Activated naive CD8-positive, alpha-beta T cell treated with anti-CD3 and anti-CD28 coated beads for 36 hours (primary cell): ENCODE data around the gene UNK. TPM values are rescaled to one million over a fixed set of nuclear protein-coding genes. Genes with fewer than 3 reads are reported as not detected.
"Not testable (repeated sequence)": the region's sequence is repeated elsewhere in the genome, so short reads cannot be mapped to it uniquely, and the experiment has no call there.

ENCODE experiments used
- DNase-seq: peaks from one replicate; pipeline ENCODE4 v3.0.0; 2021
- H3K27ac Mint-ChIP-seq: one replicate; pipeline ENCODE4 v1.8.0; 2022; ENCODE audit warnings: mild to moderate bottlenecking, moderate library complexity, mixed read lengths
- H3K27me3 Mint-ChIP-seq: one replicate; pipeline ENCODE4 v1.8.0; 2022; ENCODE audit warnings: mild to moderate bottlenecking, mixed read lengths
- H3K36me3 Mint-ChIP-seq: one replicate; pipeline ENCODE4 v1.8.0; 2021; ENCODE audit warnings: mild to moderate bottlenecking, mixed read lengths
- H3K4me1 Mint-ChIP-seq: one replicate; pipeline ENCODE4 v1.8.0; 2021; ENCODE audit warnings: mixed read lengths
- H3K4me3 Mint-ChIP-seq: one replicate; pipeline ENCODE4 v1.8.0; 2022; ENCODE audit warnings: mild to moderate bottlenecking, moderate library complexity, mixed read lengths
- H3K9me3 Mint-ChIP-seq: one replicate; pipeline ENCODE4 v1.8.0; 2022; ENCODE audit warnings: mixed read lengths
- total RNA-seq, 2 experiments: library from RNA; stranded (reverse); gene quantifications; one replicate each; pipeline ENCODE4 v1.2.3, GENCODE V29; 2021

UNK gene
- total RNA-seq, 2 experiments from 2014 or later, result 26.9 to 27.4 TPM

GRCh38 chr17:75847614-75848522, 63.3 kb downstream of the UNK start:
- Mint-ChIP-seq H3K4me1 (peaks cover 14% of the 10 kb centered on the region), H3K4me3 (no peak overlapping the region), H3K36me3 (peaks cover 9% of the 10 kb centered on the region), H3K27me3 (no peaks in the 10 kb centered on the region), H3K27ac (peak overlapping the region; percentile 52), H3K9me3 (no peaks in the 10 kb centered on the region)
- DNase-seq, result no peak

- peak overlapping the region; percentile 52 for H3K27ac Mint-ChIP-seq
- no peaks in the 10 kb centered on the region for H3K27me3 Mint-ChIP-seq
- H3K4me3 Mint-ChIP-seq, result no peak overlapping the region
- H3K9me3 Mint-ChIP-seq, result no peaks in the 10 kb centered on the region
- H3K36me3 Mint-ChIP-seq, result peaks cover 6% of the 10 kb centered on the region
- H3K4me1 Mint-ChIP-seq, result peaks cover 14% of the 10 kb centered on the region
- peak; percentile 74 for DNase-seq
Measured at GRCh38 chr17:75848523-75849278, 64.1 kb downstream of the UNK start.

- peaks cover 16% of the 10 kb centered on the region for H3K4me1 Mint-ChIP-seq
- H3K27ac Mint-ChIP-seq, result no peak overlapping the region
- no peak overlapping the region for H3K4me3 Mint-ChIP-seq
- no peak for DNase-seq
- no peaks in the 10 kb centered on the region for H3K9me3 Mint-ChIP-seq
- H3K27me3 Mint-ChIP-seq, result no peaks in the 10 kb centered on the region
- H3K36me3 Mint-ChIP-seq, result peaks cover 6% of the 10 kb centered on the region
Measured at GRCh38 chr17:75849279-75849646, 64.7 kb downstream of the UNK start.

GRCh38 chr17:75849724-75850123, 65.1 kb downstream of the UNK start:
- no peak for DNase-seq
- Mint-ChIP-seq H3K36me3 (peaks cover 6% of the 10 kb centered on the region), H3K4me1 (peaks cover 20% of the 10 kb centered on the region), H3K27me3 (no peaks in the 10 kb centered on the region), H3K4me3 (no peak overlapping the region), H3K27ac (no peak overlapping the region), H3K9me3 (no peaks in the 10 kb centered on the region)

GRCh38 chr17:75850928-75851692, 66.5 kb downstream of the UNK start:
- Mint-ChIP-seq H3K4me1 (peaks cover 11% of the 10 kb centered on the region), H3K27me3 (no peaks in the 10 kb centered on the region), H3K9me3 (no peaks in the 10 kb centered on the region), H3K36me3 (peaks cover 4% of the 10 kb centered on the region), H3K27ac (no peak overlapping the region), H3K4me3 (no peak overlapping the region)
- DNase-seq, result no peak

GRCh38 chr17:75851693-75851991, 67.0 kb downstream of the UNK start:
- H3K36me3 Mint-ChIP-seq, H3K27me3 Mint-ChIP-seq, H3K27ac Mint-ChIP-seq, H3K9me3 Mint-ChIP-seq, H3K4me3 Mint-ChIP-seq, DNase-seq: not testable (repeated sequence)
- H3K4me1 Mint-ChIP-seq, result peaks cover 16% of the 10 kb centered on the region

- H3K4me3 Mint-ChIP-seq, result peak overlapping the region; percentile 25
- peak overlapping the region; percentile 62 for H3K27ac Mint-ChIP-seq
Measured at GRCh38 chr17:75853433-75853832, 68.8 kb downstream of the UNK start.

GRCh38 chr17:75854101-75854748, 69.6 kb downstream of the UNK start:
- H3K9me3 Mint-ChIP-seq, result no peaks in the 10 kb centered on the region
- H3K27ac Mint-ChIP-seq, result no peak overlapping the region
- no peak overlapping the region for H3K4me3 Mint-ChIP-seq
- no peak for DNase-seq
- H3K36me3 Mint-ChIP-seq, result peaks cover 3% of the 10 kb centered on the region
- H3K27me3 Mint-ChIP-seq, result no peaks in the 10 kb centered on the region
- peaks cover 23% of the 10 kb centered on the region for H3K4me1 Mint-ChIP-seq

More at GRCh38 chr17:75853433-75853832, 68.8 kb downstream of the UNK start:
- no peaks in the 10 kb centered on the region for H3K27me3 Mint-ChIP-seq
- no peaks in the 10 kb centered on the region for H3K9me3 Mint-ChIP-seq
- no peak for DNase-seq
- H3K4me1 Mint-ChIP-seq, result peaks cover 18% of the 10 kb centered on the region
- H3K36me3 Mint-ChIP-seq, result peaks cover 3% of the 10 kb centered on the region

GRCh38 chr17:75854881-75855309, 70.3 kb downstream of the UNK start:
- Mint-ChIP-seq H3K27ac (no peak overlapping the region), H3K27me3 (no peaks in the 10 kb centered on the region), H3K4me3 (no peak overlapping the region), H3K4me1 (peaks cover 26% of the 10 kb centered on the region), H3K36me3 (peaks cover under 1% of the 10 kb centered on the region), H3K9me3 (no peaks in the 10 kb centered on the region)
- no peak for DNase-seq

- Mint-ChIP-seq H3K27me3 (no peaks in the 10 kb centered on the region), H3K4me1 (peaks cover 26% of the 10 kb centered on the region), H3K36me3 (no peaks in the 10 kb centered on the region), H3K27ac (no peak within 1 kb of the TSS), H3K9me3 (no peaks in the 10 kb centered on the region), H3K4me3 (no peak within 1 kb of the TSS)
- peak; percentile 97 for DNase-seq
Measured at GRCh38 chr17:75855310-75856061, 70.9 kb downstream of the UNK start, which contains the start of gene WBP2. Gene WBP2 (minus strand): TSS chr17:75855335. CDS start chr17:75855297, 38 bp downstream.

GRCh38 chr17:75856062-75856756, 71.6 kb downstream of the UNK start:
- Mint-ChIP-seq H3K27me3 (no peaks in the 10 kb centered on the region), H3K9me3 (no peaks in the 10 kb centered on the region), H3K27ac (no peak overlapping the region), H3K4me3 (no peak overlapping the region), H3K36me3 (no peaks in the 10 kb centered on the region), H3K4me1 (peaks cover 26% of the 10 kb centered on the region)
- DNase-seq, result no peak

- not testable (repeated sequence) for H3K36me3 Mint-ChIP-seq, H3K4me3 Mint-ChIP-seq, DNase-seq, H3K27ac Mint-ChIP-seq, H3K27me3 Mint-ChIP-seq, H3K9me3 Mint-ChIP-seq
- H3K4me1 Mint-ChIP-seq, result peaks cover 25% of the 10 kb centered on the region
Measured at GRCh38 chr17:75859358-75859757, 74.8 kb downstream of the UNK start.

- Mint-ChIP-seq H3K27me3 (no peaks in the 10 kb centered on the region), H3K4me3 (no peak overlapping the region), H3K4me1 (peaks cover 27% of the 10 kb centered on the region), H3K27ac (no peak overlapping the region), H3K36me3 (no peaks in the 10 kb centered on the region), H3K9me3 (no peaks in the 10 kb centered on the region)
- no peak for DNase-seq
Measured at GRCh38 chr17:75861927-75862317, 77.3 kb downstream of the UNK start.
